Measurements from ENCODE around the gene DYNC2H1. TPM values are rescaled to one million over a fixed set of nuclear protein-coding genes. Genes with fewer than 3 reads are reported as not detected.

The DYNC2H1 gene
- total RNA-seq, 2 experiments from 2014 or later: 1.3 to 2.0 TPM

DNA sequence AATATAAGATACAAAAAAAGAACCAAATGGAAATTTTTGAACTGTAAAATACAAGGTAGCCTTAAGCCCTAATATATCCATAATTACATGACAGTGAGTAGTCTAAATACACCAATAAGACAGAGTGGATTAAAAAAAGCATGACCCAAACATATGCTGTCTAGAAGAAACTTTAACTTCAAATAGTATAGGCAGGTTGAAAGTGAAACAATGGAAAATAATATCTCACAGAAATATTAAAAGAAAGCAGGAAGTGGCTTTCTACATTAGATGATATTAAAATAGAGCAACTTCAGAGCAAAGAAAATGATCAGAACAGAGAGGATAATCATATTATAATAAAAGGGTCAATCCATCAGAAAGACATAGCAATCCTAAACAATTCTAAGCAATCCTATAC lies 39.1 kb upstream of the DYNC2H1 start:
- Mint-ChIP-seq H3K27ac (peak overlapping the region; percentile 80), H3K36me3 (ENCODE audit: low read depth) (peaks cover 64% of the 10 kb centered on the region), H3K4me3 (no peak overlapping the region), H3K27me3 (no peaks in the 10 kb centered on the region), H3K9me3 (no peaks in the 10 kb centered on the region), H3K4me1 (ENCODE audit: low read depth) (peaks cover 52% of the 10 kb centered on the region)
- CTCF ChIA-PET: interaction anchor here (1.5 kb wide), 1 partner anchor 34 kb away, joined by 5 read pairs; no protein-coding TSS in a partner anchor
- intact Hi-C loops (cut with micrococcal nuclease): no loop called here
- no peak for DNase-seq
- POLR2A ChIA-PET: no interaction called here
- TF ChIP-seq, protein P1, sequence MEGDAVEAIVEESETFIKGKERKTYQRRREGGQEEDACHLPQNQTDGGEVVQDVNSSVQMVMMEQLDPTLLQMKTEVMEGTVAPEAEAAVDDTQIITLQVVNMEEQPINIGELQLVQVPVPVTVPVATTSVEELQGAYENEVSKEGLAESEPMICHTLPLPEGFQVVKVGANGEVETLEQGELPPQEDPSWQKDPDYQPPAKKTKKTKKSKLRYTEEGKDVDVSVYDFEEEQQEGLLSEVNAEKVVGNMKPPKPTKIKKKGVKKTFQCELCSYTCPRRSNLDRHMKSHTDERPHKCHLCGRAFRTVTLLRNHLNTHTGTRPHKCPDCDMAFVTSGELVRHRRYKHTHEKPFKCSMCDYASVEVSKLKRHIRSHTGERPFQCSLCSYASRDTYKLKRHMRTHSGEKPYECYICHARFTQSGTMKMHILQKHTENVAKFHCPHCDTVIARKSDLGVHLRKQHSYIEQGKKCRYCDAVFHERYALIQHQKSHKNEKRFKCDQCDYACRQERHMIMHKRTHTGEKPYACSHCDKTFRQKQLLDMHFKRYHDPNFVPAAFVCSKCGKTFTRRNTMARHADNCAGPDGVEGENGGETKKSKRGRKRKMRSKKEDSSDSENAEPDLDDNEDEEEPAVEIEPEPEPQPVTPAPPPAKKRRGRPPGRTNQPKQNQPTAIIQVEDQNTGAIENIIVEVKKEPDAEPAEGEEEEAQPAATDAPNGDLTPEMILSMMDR (IDR thresholded peaks at IDR 0.05): no peak
- ATAC-seq: peak; percentile 73

DNA sequence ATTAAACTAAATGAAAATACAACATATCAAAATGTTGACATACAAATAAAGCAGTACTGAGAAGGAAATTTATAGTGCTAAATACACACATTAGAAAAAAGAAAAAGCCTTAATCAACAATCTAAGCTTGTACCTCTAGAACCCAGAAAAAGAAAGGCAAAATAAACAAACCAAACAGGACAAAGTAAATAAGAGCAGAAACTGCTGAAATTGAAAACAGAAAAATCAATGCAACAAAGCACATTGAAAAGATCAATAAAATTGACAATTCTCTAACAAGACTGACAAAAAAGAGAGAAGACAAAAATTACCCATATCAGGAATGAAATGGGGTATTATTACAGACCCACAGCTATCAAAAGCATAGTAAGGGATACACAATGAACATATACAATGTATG lies 38.2 kb upstream of the DYNC2H1 start:
- ChIA-PET POLR2A (no interaction called here), CTCF (interaction anchor here (1.5 kb wide), 1 partner anchor 35 kb away, joined by 5 read pairs; no protein-coding TSS in a partner anchor)
- TF ChIP-seq, protein P1 (IDR thresholded peaks at IDR 0.05): no peak
- peaks cover 66% of the 10 kb centered on the region for H3K36me3 Mint-ChIP-seq (ENCODE audit: low read depth)
- no peak for ATAC-seq
- H3K4me3 Mint-ChIP-seq: no peak overlapping the region
- H3K27me3 Mint-ChIP-seq: no peaks in the 10 kb centered on the region
- DNase-seq: no peak
- H3K27ac Mint-ChIP-seq: peak overlapping the region; percentile 80
- H3K9me3 Mint-ChIP-seq: no peaks in the 10 kb centered on the region
- intact Hi-C loops (cut with micrococcal nuclease): no loop called here
- H3K4me1 Mint-ChIP-seq (ENCODE audit: low read depth): peaks cover 52% of the 10 kb centered on the region

DNA sequence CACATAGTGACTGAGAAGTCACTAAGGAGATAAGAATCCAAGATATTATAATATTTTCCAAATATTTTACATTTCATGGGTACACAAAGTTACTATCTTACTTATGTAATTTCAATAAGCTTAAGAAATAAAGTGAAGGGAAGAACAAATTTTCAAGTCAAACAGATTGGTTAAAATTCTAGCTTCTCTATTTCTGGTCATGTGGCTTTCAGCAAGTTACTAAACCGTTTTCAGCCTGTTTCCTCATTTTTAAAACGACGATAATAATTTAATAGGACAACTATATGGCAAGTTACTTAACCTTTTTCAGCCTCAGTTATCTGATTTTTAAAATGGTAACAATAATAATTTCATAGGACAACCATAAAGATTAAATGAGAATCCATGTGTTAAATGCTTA lies 32.9 kb upstream of the DYNC2H1 start:
- CTCF ChIA-PET: no interaction called here
- H3K27ac Mint-ChIP-seq: no peak overlapping the region
- DNase-seq: no peak
- H3K4me1 Mint-ChIP-seq (ENCODE audit: low read depth): peaks cover 12% of the 10 kb centered on the region
- H3K36me3 Mint-ChIP-seq (ENCODE audit: low read depth): peaks cover 67% of the 10 kb centered on the region
- TF ChIP-seq, protein P1 (IDR thresholded peaks at IDR 0.05): no peak
- ATAC-seq: no peak
- H3K27me3 Mint-ChIP-seq: no peaks in the 10 kb centered on the region
- intact Hi-C loops (cut with micrococcal nuclease): no loop called here
- POLR2A ChIA-PET: no interaction called here
- no peak overlapping the region for H3K4me3 Mint-ChIP-seq
- no peaks in the 10 kb centered on the region for H3K9me3 Mint-ChIP-seq

DNA sequence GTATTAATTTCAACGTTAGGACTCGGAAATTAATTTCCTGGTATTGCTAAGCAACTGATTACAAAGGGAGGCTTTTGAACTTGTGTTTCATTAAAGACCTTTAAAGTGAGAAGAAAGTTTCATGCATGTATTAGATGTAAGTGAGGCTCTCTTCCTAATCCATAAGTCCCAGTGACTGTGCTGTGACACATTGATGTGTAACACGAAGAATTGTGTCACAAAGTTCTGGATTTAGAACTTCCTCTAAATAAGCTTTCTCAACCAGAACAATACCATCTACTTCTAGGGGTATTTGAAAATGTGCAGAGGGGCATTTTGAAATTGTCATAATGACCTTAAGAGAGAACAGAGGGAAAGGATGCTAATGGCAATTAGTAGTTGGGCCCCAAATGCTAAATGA lies 31.7 kb upstream of the DYNC2H1 start:
- POLR2A ChIA-PET: interaction anchor here (1.1 kb wide), 1 partner anchor 15 kb away, joined by 4 read pairs; no protein-coding TSS in a partner anchor
- TF ChIP-seq, protein P1 (IDR thresholded peaks at IDR 0.05): no peak
- no peak for ATAC-seq
- CTCF ChIA-PET: no interaction called here
- Mint-ChIP-seq H3K27ac (no peak overlapping the region), H3K9me3 (no peaks in the 10 kb centered on the region), H3K4me1 (ENCODE audit: low read depth) (peaks cover 7% of the 10 kb centered on the region), H3K36me3 (ENCODE audit: low read depth) (peaks cover 68% of the 10 kb centered on the region), H3K27me3 (no peaks in the 10 kb centered on the region), H3K4me3 (no peak overlapping the region)
- intact Hi-C loops (cut with micrococcal nuclease): no loop called here
- no peak for DNase-seq

DNA sequence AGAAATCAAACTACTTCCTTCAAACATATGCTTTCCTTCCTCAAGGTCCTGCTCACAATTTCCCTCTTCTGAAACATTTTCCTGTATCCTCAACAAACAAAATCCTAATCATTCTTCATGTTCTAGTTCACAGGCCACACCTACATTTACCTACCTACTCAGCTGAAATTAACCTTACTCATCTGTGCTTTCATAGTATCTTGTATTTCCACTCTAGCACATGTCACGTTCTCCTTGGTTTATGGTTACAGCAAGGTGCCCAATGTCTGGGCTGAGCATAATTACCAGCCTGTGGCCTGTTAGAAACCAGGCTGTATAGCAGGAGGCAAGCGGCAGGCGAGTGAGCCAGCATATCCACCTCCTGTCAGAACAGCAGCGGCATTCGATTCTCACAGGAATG lies 30.5 kb upstream of the DYNC2H1 start:
- POLR2A ChIA-PET: interaction anchor here (1.1 kb wide), 1 partner anchor 16 kb away, joined by 4 read pairs; no protein-coding TSS in a partner anchor

More for the DNA sequence above, 30.5 kb upstream of the DYNC2H1 start:
- DNase-seq (no peak), ATAC-seq (no peak)
- TF ChIP-seq, protein P1 (IDR thresholded peaks at IDR 0.05): no peak
- Mint-ChIP-seq H3K4me1 (ENCODE audit: low read depth) (peaks cover 7% of the 10 kb centered on the region), H3K4me3 (no peak overlapping the region), H3K9me3 (no peaks in the 10 kb centered on the region), H3K27me3 (no peaks in the 10 kb centered on the region), H3K36me3 (ENCODE audit: low read depth) (peaks cover 64% of the 10 kb centered on the region), H3K27ac (no peak overlapping the region)
- CTCF ChIA-PET: no interaction called here
- intact Hi-C loops (cut with micrococcal nuclease): no loop called here

Measured in activated CD8-positive, alpha-beta T cell treated with anti-CD3 and anti-CD28 coated beads for 36 hours (primary cell).